Measurements from ENCODE around the gene KCNC1.

DNA sequence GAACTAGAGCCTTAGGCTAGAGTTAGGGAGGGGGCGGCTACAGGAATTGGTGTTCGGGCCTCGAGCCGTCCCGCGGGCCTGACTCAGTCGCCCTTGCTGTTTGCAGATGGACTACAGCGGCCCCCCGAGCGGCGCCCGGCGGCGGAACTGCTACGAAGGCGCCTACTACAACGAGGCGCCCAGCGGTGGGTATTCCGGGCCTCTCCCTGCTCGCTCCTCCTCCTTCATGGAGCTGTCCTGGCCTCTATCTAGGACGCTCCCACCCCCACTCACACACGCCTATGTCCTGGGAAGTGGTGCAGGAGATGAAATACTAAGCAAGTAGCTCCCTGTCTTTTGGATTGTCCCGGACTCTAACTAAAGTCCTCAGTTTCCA lies 13.8 kb upstream of the KCNC1 start:
- TF ChIP-seq, protein P1, sequence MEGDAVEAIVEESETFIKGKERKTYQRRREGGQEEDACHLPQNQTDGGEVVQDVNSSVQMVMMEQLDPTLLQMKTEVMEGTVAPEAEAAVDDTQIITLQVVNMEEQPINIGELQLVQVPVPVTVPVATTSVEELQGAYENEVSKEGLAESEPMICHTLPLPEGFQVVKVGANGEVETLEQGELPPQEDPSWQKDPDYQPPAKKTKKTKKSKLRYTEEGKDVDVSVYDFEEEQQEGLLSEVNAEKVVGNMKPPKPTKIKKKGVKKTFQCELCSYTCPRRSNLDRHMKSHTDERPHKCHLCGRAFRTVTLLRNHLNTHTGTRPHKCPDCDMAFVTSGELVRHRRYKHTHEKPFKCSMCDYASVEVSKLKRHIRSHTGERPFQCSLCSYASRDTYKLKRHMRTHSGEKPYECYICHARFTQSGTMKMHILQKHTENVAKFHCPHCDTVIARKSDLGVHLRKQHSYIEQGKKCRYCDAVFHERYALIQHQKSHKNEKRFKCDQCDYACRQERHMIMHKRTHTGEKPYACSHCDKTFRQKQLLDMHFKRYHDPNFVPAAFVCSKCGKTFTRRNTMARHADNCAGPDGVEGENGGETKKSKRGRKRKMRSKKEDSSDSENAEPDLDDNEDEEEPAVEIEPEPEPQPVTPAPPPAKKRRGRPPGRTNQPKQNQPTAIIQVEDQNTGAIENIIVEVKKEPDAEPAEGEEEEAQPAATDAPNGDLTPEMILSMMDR (IDR thresholded peaks at IDR 0.05), result no peak
- no peak for TF ChIP-seq POLR2A (IDR thresholded peaks at IDR 0.05)
- no peak for TF ChIP-seq POLR2AphosphoS5 (IDR thresholded peaks at IDR 0.05)

All from sigmoid colon (tissue), 4 donors.